Uterus (tissue), 2 donors: Measurements from ENCODE around the gene ORM2.
"Not testable (repeated sequence)": the region's sequence is repeated elsewhere in the genome, so short reads cannot be mapped to it uniquely, and the experiment has no call there.

Source experiments
- POLR2A ChIP-seq, 2 donors: fragments of 450-650 bp; IDR thresholded peaks; one replicate each; pipeline ENCODE4 v1.6.1; 2016; ENCODE audit warnings: antibody characterized with exemption in 2 of 2, mild to moderate bottlenecking in 1 of 2, moderate library complexity in 1 of 2
- TF ChIP-seq, protein P1 (sequence below), 4 experiments: fragments of 200-600 bp in 2 of 4; fragments of 450-650 bp in 2 of 4; sonication (generic) in 2 of 4; IDR thresholded peaks; one replicate each; pipeline ENCODE4 v1.5.1; 2016 to 2019; ENCODE audit warnings: antibody characterized with exemption in 4 of 4, mild to moderate bottlenecking in 2 of 4, moderate library complexity in 1 of 4

DNA sequence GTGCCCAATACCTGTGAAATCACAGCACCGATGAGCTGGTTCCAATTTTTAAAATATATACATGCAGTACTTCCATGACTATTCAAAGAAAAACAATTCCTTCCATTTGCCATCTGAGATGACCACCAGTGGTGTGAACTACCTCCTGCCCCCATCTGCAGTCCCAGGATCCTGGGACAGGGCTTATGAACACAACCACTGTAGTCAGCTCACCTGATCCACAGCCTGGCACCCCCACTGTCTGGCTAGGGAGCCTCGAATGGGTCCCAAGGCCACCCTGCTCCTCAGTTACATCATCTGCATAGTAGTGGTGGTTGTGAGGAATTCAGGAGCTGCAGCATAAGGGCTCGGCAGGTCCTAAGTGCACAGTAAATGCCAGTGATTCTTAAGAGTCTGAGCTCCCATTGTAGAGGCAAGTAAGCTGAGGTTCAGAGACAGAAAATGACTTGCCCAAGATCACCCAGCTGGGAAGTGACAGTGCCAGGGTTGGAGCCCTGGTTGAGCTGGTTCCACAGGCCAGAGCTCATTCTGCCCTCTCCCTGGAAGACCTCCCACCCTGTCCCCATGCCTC lies 3.9 kb upstream of the ORM2 start:
- TF ChIP-seq, protein P1, sequence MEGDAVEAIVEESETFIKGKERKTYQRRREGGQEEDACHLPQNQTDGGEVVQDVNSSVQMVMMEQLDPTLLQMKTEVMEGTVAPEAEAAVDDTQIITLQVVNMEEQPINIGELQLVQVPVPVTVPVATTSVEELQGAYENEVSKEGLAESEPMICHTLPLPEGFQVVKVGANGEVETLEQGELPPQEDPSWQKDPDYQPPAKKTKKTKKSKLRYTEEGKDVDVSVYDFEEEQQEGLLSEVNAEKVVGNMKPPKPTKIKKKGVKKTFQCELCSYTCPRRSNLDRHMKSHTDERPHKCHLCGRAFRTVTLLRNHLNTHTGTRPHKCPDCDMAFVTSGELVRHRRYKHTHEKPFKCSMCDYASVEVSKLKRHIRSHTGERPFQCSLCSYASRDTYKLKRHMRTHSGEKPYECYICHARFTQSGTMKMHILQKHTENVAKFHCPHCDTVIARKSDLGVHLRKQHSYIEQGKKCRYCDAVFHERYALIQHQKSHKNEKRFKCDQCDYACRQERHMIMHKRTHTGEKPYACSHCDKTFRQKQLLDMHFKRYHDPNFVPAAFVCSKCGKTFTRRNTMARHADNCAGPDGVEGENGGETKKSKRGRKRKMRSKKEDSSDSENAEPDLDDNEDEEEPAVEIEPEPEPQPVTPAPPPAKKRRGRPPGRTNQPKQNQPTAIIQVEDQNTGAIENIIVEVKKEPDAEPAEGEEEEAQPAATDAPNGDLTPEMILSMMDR (IDR thresholded peaks at IDR 0.05), result not testable (repeated sequence)
- TF ChIP-seq POLR2A (IDR thresholded peaks at IDR 0.05), result not testable (repeated sequence)
